ENCODE measurements around the gene BMPR1B.

DNA sequence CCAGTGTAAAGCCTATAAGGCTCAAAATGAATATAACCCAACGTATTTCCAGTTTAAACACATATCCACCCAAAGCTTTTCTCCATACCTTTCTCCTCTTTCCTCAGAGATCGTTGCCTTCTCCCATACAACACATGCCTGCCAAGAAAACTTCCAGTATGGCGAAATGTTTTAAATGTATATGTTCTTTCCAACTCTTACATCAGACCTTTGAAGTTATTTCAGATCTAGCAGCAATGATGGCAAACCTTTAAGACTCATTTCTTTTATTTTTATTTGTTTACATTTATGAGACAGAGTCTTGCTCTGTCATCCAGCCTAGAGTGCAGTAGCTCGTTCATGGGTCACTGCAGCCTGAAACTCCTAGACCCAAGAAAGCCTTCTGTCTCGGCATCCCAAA lies 265.4 kb downstream of the BMPR1B start:
- TF ChIP-seq, protein P1, sequence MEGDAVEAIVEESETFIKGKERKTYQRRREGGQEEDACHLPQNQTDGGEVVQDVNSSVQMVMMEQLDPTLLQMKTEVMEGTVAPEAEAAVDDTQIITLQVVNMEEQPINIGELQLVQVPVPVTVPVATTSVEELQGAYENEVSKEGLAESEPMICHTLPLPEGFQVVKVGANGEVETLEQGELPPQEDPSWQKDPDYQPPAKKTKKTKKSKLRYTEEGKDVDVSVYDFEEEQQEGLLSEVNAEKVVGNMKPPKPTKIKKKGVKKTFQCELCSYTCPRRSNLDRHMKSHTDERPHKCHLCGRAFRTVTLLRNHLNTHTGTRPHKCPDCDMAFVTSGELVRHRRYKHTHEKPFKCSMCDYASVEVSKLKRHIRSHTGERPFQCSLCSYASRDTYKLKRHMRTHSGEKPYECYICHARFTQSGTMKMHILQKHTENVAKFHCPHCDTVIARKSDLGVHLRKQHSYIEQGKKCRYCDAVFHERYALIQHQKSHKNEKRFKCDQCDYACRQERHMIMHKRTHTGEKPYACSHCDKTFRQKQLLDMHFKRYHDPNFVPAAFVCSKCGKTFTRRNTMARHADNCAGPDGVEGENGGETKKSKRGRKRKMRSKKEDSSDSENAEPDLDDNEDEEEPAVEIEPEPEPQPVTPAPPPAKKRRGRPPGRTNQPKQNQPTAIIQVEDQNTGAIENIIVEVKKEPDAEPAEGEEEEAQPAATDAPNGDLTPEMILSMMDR (IDR thresholded peaks at IDR 0.05): no peak
- TF ChIP-seq POLR2A (IDR thresholded peaks at IDR 0.05): no peak

Data from lower leg skin (tissue), 3 donors.